Uterus (tissue), 4 donors: ENCODE measurements around the gene TBC1D16. TPM values are rescaled to one million over a fixed set of nuclear protein-coding genes. Genes with fewer than 3 reads are reported as not detected.

Experiments used
- DNase-seq, 2 donors: peaks; one replicate each; pipeline ENCODE4 v3.0.0-alpha.2; 2019 to 2020
- H3K27ac ChIP-seq, 2 donors: fragments of 200-600 bp; sonication (generic); 1 replicate in 1 of 2; 2 replicates in 1 of 2; pipeline ENCODE4 v1.5.1; 2016 to 2018
- H3K27me3 ChIP-seq, 2 donors: fragments of 200-600 bp; sonication (generic); one replicate each; pipeline ENCODE4 v1.5.1; 2018 to 2019; ENCODE audit warnings: control low read depth in 1 of 2
- H3K36me3 ChIP-seq, 2 donors: fragments of 200-600 bp; sonication (generic); one replicate each; pipeline ENCODE4 v1.5.1; 2019; ENCODE audit warnings: control low read depth in 1 of 2
- H3K4me1 ChIP-seq, 2 donors: fragments of 200-600 bp; sonication (generic); one replicate each; pipeline ENCODE4 v1.5.1; 2018 to 2019; ENCODE audit warnings: control low read depth in 1 of 2
- H3K4me3 ChIP-seq, 2 donors: fragments of 200-600 bp; sonication (generic); 1 replicate in 1 of 2; 2 replicates in 1 of 2; pipeline ENCODE4 v1.5.1; 2018 to 2019; ENCODE audit warnings: mild to moderate bottlenecking in 1 of 2
- H3K9me3 ChIP-seq, 2 donors: fragments of 200-600 bp; sonication (generic); one replicate each; pipeline ENCODE4 v1.5.1; 2019; ENCODE audit warnings: control low read depth in 1 of 2
- CTCF ChIP-seq, 4 experiments: fragments of 200-600 bp in 2 of 4; fragments of 450-650 bp in 2 of 4; sonication (generic) in 2 of 4; IDR thresholded peaks; one replicate each; pipeline ENCODE4 v1.5.1; 2016 to 2019; ENCODE audit warnings: antibody characterized with exemption in 4 of 4, mild to moderate bottlenecking in 2 of 4, moderate library complexity in 1 of 4
- POLR2A ChIP-seq, 2 donors: fragments of 450-650 bp; IDR thresholded peaks; one replicate each; pipeline ENCODE4 v1.6.1; 2016; ENCODE audit warnings: antibody characterized with exemption in 2 of 2, mild to moderate bottlenecking in 1 of 2, moderate library complexity in 1 of 2
- intact Hi-C: fragments of 100-400 bp; cut with DNase I; formaldehyde crosslinking; loops from one replicate; pipeline ENCODE4 v1.15.1; 2023; ENCODE audit warnings: low total_unique reads
- total RNA-seq, 4 donors: library from RNA; depleted of rRNA in 3 of 4; stranded (reverse); fragments of >200 nt in 3 of 4; gene quantifications; one replicate each; pipeline versions ENCODE4 v1.1.0 to v1.2.4, GENCODE V29; 2014 to 2023
- donor health status: DM: yes; HTN: yes; CAD: no.

TBC1D16 gene
- total RNA-seq, 4 donors from 2014 or later = 3.8 to 58.2 (median 18.3) TPM

GRCh38 chr17:79974566-79975497 lies 60.8 kb downstream of the TBC1D16 start:
- Histone ChIP-seq H3K4me3 (no peak overlapping the region), H3K9me3 (no peaks in the 10 kb centered on the region), H3K36me3 (no peaks in the 10 kb centered on the region), H3K27ac (no peak overlapping the region), H3K27me3 (no peaks in the 10 kb centered on the region), H3K4me1 (no peaks in the 10 kb centered on the region)
- peak in 1 of 2 donors; percentile 16 for DNase-seq
- intact Hi-C loops = loop anchor here (10.0 kb wide), 1 partner anchor 130 kb away; no protein-coding TSS in a partner anchor
- TF ChIP-seq CTCF (IDR thresholded peaks at IDR 0.05) (no peak), POLR2A (IDR thresholded peaks at IDR 0.05) (no peak)

- Histone ChIP-seq H3K27me3 (no peaks in the 10 kb centered on the region), H3K27ac (no peak overlapping the region), H3K36me3 (no peaks in the 10 kb centered on the region), H3K4me3 (no peak overlapping the region), H3K9me3 (no peaks in the 10 kb centered on the region), H3K4me1 (no peaks in the 10 kb centered on the region)
- intact Hi-C loops = loop anchor here (10.0 kb wide), 1 partner anchor 127 kb away; no protein-coding TSS in a partner anchor
- no peak for TF ChIP-seq POLR2A (IDR thresholded peaks at IDR 0.05)
- TF ChIP-seq CTCF (IDR thresholded peaks at IDR 0.05) = no peak
- DNase-seq = peak in 1 of 2 donors; percentile 1
These were observed 64.0 kb downstream of the TBC1D16 start for GRCh38 chr17:79971651-79972050.

GRCh38 chr17:79970576-79971068 lies 65.0 kb downstream of the TBC1D16 start:
- no peaks in the 10 kb centered on the region for H3K4me1 ChIP-seq
- DNase-seq = peak in 1 of 2 donors; percentile 7
- no peak overlapping the region for H3K27ac ChIP-seq
- H3K27me3 ChIP-seq = no peaks in the 10 kb centered on the region
- no peak for TF ChIP-seq CTCF (IDR thresholded peaks at IDR 0.05)
- no peak for TF ChIP-seq POLR2A (IDR thresholded peaks at IDR 0.05)
- H3K36me3 ChIP-seq = no peaks in the 10 kb centered on the region
- intact Hi-C loops = loop anchor here (10.0 kb wide), 1 partner anchor 126 kb away; no protein-coding TSS in a partner anchor
- no peak overlapping the region for H3K4me3 ChIP-seq
- H3K9me3 ChIP-seq = no peaks in the 10 kb centered on the region

- H3K27me3 ChIP-seq = no peaks in the 10 kb centered on the region
- no peaks in the 10 kb centered on the region for H3K36me3 ChIP-seq
- no peaks in the 10 kb centered on the region for H3K4me1 ChIP-seq
- H3K4me3 ChIP-seq = no peak overlapping the region
- no peak for TF ChIP-seq POLR2A (IDR thresholded peaks at IDR 0.05)
- TF ChIP-seq CTCF (IDR thresholded peaks at IDR 0.05) = no peak
- peak in 1 of 2 donors; percentile 3 for DNase-seq
- no peak overlapping the region for H3K27ac ChIP-seq
- H3K9me3 ChIP-seq = no peaks in the 10 kb centered on the region
- intact Hi-C loops = loop anchor here (10.0 kb wide), 1 partner anchor 125 kb away; no protein-coding TSS in a partner anchor
These were observed 65.8 kb downstream of the TBC1D16 start for GRCh38 chr17:79969906-79970305.

- DNase-seq = peak in 1 of 2 donors; percentile 0
- TF ChIP-seq POLR2A (IDR thresholded peaks at IDR 0.05) (no peak), CTCF (IDR thresholded peaks at IDR 0.05) (no peak)
- Histone ChIP-seq H3K4me1 (no peaks in the 10 kb centered on the region), H3K36me3 (no peaks in the 10 kb centered on the region), H3K27ac (no peak overlapping the region), H3K9me3 (no peaks in the 10 kb centered on the region), H3K4me3 (no peak overlapping the region), H3K27me3 (no peaks in the 10 kb centered on the region)
- intact Hi-C loops = no loop called here
These were observed 67.6 kb downstream of the TBC1D16 start for GRCh38 chr17:79968116-79968515.
